VCaP (cell line): ENCODE results near the gene TYK2.
A peak's percentile ranks its signal among the peaks of the same experiment; 100 is the strongest.

Source experiments
- H3K27ac ChIP-seq: fragments of 450-650 bp; 2 replicates; pipeline ENCODE4 v1.5.1; 2017
- TF ChIP-seq, protein P1 (sequence below): fragments of 450-650 bp; conservative IDR thresholded peaks from 2 replicates; pipeline ENCODE4 v1.5.1; 2017; ENCODE audit warnings: mild to moderate bottlenecking, moderate library complexity

The TYK2 gene

DNA sequence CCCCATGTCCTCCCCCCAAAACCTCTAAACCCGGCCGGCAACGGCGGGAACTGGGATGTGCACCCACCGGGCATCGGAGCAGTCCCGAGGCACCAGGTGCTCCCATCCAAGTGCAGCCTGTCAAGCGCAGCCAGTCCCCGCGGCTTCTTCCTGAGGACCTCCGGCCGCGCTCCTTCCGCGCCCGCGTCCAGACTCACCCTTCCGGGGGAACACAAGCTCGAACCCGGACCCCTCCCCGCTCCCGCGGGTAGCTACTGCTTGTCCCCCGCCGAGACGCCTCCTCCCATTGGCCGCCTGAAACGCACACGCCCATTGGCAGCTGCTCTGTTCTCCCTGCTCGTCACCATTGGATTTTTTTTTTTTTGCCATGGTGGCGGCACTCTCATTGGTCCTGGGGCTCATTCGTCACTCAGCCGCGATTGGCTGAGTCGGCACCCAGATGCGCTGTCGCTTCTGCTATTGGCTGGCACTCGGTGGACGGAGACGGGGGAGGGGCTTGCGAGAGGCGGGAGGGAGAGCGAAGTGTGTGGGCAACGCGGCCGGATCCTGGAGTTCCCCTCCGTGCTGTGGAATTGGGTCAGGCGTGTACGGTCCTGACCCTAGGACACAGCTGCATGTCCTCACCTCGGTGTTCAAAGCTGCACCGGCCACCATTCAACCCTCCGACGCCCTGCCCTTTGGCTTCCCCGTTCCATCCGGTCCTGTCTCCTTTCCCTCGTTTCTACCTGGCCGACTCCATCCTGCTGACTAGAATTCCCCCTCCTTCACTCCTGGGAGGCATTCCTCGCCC is at the start of gene TYK2:
TYK2 (minus strand) TSS at position 260 of the 790 bp plus-strand sequence. CDS start 2,166 bp downstream, outside the sequence.
- H3K27ac ChIP-seq = peak within 1 kb of the TSS; percentile 71
- TF ChIP-seq, protein P1, sequence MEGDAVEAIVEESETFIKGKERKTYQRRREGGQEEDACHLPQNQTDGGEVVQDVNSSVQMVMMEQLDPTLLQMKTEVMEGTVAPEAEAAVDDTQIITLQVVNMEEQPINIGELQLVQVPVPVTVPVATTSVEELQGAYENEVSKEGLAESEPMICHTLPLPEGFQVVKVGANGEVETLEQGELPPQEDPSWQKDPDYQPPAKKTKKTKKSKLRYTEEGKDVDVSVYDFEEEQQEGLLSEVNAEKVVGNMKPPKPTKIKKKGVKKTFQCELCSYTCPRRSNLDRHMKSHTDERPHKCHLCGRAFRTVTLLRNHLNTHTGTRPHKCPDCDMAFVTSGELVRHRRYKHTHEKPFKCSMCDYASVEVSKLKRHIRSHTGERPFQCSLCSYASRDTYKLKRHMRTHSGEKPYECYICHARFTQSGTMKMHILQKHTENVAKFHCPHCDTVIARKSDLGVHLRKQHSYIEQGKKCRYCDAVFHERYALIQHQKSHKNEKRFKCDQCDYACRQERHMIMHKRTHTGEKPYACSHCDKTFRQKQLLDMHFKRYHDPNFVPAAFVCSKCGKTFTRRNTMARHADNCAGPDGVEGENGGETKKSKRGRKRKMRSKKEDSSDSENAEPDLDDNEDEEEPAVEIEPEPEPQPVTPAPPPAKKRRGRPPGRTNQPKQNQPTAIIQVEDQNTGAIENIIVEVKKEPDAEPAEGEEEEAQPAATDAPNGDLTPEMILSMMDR = no peak

DNA sequence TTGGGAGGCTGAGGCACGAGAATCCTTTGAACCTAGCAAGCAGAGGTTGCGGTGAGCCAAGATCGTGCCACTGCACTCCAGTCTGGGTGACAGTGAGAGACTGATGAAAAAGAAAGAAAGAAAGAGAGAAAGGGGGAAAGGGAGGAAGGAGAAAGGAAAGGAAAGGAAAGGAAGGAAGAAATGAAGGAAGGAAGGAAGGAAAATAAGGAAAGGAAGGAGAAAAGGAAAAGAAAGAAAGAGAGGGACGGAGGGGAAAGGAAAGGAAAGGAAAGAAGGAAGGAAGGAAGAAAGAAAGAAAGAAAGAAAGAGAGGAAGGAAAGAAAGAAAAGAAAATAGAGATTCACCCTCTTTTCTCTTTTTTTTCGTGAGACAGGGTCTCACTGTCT is 48.6 kb upstream of the TYK2 start:
- TF ChIP-seq, protein P1 = no peak

DNA sequence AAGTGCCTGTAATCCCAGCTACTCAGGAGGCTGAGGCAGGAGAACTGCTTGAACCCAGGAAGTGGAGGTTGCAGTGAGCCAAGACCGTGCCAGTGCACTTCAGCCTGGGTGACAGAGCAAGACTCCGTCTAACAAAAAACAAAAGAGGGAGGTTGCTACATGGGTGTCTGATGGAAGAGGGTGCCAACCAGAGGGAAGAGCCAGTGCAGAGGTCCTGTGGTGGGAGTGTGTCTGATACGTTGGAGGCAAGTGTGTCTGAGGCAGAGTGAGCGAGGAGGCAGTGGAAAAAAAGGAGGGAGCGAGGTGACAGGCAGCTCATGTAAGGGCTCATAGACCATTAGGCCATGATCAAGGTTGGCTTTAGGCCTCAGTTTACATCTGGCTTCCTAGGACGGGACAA is 46.8 kb upstream of the TYK2 start:
- no peak overlapping the region for H3K27ac ChIP-seq
- TF ChIP-seq, protein P1 = no peak

More for the DNA sequence above, 48.6 kb upstream of the TYK2 start:
- H3K27ac ChIP-seq = no peak overlapping the region

DNA sequence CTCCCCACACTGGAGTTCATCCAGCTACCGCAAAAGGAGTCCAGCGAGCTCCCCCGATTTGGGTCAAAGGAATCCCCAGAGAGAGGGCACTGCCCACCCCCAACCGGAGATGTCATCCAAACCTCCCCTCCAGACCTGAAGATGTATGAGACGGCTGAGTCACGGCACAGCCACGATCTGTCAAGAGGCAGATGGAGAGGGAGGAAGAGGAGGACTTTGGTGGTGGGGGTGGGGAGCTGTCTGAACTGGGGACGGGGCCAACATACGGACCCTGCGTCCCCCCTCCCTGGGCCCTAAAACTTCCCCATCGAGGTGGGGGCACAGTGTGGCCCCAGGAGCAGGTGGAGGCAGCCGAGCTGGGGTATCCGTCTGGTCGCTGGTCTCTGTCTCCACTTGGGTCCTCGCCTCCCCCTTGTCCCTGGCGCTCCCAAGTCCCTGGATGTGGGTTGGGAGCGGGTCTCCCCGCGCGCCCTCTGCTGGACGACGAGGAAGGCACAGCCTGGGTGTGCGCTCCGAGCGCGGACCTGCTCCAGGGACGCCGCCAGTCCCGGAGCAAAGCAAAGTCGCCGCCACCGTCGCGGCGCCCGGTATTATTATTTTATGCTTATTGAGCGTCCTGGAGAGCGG is 43.8 kb upstream of the TYK2 start:
- H3K27ac ChIP-seq = no peak overlapping the region
- TF ChIP-seq, protein P1 = peak; percentile 91

DNA sequence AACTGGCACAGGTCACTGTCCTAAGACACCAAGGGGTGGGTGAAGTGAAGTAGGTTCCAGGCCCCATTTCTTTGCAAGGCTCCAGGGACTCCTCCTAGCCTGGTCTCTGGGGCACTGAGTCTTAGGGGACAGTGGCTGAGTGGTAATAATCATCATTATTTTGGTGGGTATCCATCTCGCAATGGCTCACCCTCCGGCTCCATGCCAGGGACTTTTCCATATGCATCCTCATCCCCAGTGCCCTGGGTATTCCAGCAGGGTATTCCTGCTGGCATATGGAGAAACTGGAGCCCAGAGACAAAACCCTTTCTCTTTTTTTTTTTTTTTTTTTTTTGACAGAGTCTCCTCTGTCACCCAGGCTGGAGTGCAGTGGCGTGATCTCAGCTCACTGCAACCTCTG is 42.5 kb upstream of the TYK2 start:
- no peak overlapping the region for H3K27ac ChIP-seq
- TF ChIP-seq, protein P1 = no peak

DNA sequence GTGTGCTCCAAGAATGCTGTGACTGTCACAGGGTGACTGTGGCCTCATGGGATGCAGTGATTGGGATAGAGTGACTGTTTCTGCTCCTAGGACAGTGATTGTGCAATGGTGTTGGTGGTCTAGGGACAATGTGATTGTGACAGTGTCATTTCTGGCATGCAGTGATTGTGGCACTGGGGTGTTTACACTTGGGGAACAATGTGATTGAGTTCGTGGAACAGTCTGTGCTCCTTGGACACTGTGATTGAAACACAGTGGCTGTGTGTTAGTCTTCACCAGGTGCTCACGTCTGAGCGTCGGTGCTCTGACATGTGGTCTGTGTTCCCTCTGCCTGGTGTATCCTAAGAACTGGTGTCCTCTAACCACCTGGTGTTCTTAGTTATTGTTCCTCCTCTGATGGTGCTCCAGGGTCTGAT is 41.7 kb upstream of the TYK2 start:
- TF ChIP-seq, protein P1 = no peak
- H3K27ac ChIP-seq = no peak overlapping the region

DNA sequence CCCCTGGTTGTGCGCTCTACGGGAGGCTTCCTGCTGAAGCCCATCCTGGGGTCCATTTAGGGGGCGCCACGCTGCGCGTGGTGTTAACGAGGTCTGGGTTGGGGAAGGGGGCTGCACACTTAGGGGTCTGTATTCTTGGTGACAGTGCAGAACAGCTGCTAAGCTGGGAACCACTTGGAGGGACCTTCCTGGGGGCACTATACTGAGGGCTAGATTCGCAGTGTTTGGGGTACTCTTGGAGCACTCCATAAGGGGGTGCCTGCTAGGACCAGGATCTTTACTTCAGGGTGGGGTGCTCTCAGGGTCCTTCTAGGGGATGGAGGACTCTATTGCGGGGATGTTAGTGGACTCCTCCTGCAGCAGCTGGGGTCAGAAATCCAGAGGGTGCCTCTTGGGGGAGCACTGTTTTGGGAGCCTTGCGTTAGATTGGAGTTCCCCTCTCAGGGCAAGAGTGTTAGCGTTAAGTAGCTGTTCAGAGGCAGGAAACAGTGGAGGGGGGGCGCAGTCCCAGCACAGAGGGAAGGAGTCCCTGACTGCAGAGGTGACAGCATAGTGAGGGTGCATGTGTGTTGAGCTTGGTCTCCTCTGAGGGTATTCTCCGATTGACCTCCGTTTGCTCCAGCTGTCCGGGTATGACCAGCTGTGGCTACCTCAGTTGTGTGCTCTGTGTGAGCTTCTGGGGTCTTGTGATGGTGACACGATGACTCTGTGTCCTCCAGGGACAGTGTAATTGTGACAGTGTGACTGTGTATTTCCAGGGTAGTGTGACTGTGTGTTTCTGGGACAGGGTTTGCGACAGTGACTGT is 41.1 kb upstream of the TYK2 start:
- TF ChIP-seq, protein P1 = peak; percentile 26
- H3K27ac ChIP-seq = no peak overlapping the region
